HepG2 (cell line): ENCODE results near the gene PMIS2. TPM values are rescaled to one million over a fixed set of nuclear protein-coding genes. Genes with fewer than 3 reads are reported as not detected.
A peak's percentile ranks its signal among the peaks of the same experiment; 100 is the strongest.

ENCODE experiments used
- ATAC-seq: fragments of 200-7000 bp; cut with Tn5 transposase; 3 replicates; pipeline ENCODE4 v1.9.1; 2020; ENCODE audit warnings: mild to moderate bottlenecking, moderate library complexity
- BruUV-seq: library from RNA; stranded (reverse); fragments of 400-500 nt; replicated peaks from 2 replicates; lab custom pipeline; 2021; lab: Mats Ljungman, UMichigan
- CTCF ChIA-PET: fragments of 300-600 bp; formaldehyde crosslinking; extraction: SDS; loops from one replicate; lab custom pipeline; 2021; ENCODE audit warnings: low total read pairs, inconsistent platforms, low intra/inter-chr PET ratio; lab: Yijun Ruan, JAX
- POLR2A ChIA-PET: fragments of 350-600 bp; sonication (Branson Sonifier 250); formaldehyde crosslinking; loops from one replicate; lab custom pipeline; 2020; ENCODE audit warnings: antibody characterized with exemption, inconsistent platforms; lab: Yijun Ruan, JAX
- DNase-seq: peaks from one replicate; pipeline ENCODE4 v3.0.0-alpha.2; 2015; ENCODE audit warnings: low spot score
- FAIRE-seq: peaks from 3 replicates; lab custom pipeline; 2011; peaks lifted over from hg19 to GRCh38; lab: Jason Lieb, UNC
- H2AFZ ChIP-seq: one replicate; pipeline ENCODE4 v1.6.1; 2011; ENCODE audit warnings: low read length, inconsistent platforms
- H3K27ac ChIP-seq: fragments of 300-600 bp; 3 replicates; pipeline ENCODE4 v1.8.0; 2011; ENCODE audit warnings: mixed run types, mild to moderate bottlenecking, mixed read lengths, low read length, inconsistent platforms; ENCODE audit not compliant: insufficient read depth; ENCODE audit errors: extremely low read length
- H3K27me3 ChIP-seq, 2 experiments: fragments of 200-600 bp in 1 of 2; 2 replicates in 1 of 2; 3 replicates in 1 of 2; pipeline versions ENCODE4 v1.6.0 to v1.8.0; 2011; ENCODE audit warnings: low read length in 2 of 2, mild to moderate bottlenecking in 2 of 2, moderate library complexity in 2 of 2, inconsistent platforms in 1 of 2; ENCODE audit not compliant: insufficient read depth in 2 of 2, control insufficient read depth in 1 of 2
- H3K36me3 ChIP-seq, 2 experiments: fragments of 200-600 bp in 1 of 2; replicated peaks in 1 of 2; 2 replicates in 1 of 2; 3 replicates in 1 of 2; pipeline versions ENCODE4 v1.5.1 to v1.8.0; 2011; ENCODE audit warnings: low read length in 2 of 2, inconsistent platforms in 1 of 2; ENCODE audit not compliant: insufficient read depth in 2 of 2, control insufficient read depth in 1 of 2
- H3K4me1 ChIP-seq: 2 replicates; pipeline ENCODE4 v1.5.1; 2012; ENCODE audit warnings: low read length, inconsistent platforms; ENCODE audit not compliant: insufficient read depth
- H3K4me2 ChIP-seq: 2 replicates; pipeline ENCODE4 v1.6.0; 2011; ENCODE audit warnings: low read depth, low read length, inconsistent platforms
- H3K4me3 ChIP-seq, 3 experiments: fragments of 200-600 bp in 1 of 3; sonication (generic), shearing (Covaris generic) in 1 of 3; replicated peaks in 1 of 3; 2 replicates each; pipeline ENCODE4 v1.5.1; 2011 to 2016; ENCODE audit warnings: low read length in 3 of 3, inconsistent platforms in 2 of 3, low read depth in 2 of 3, mild to moderate bottlenecking in 2 of 3, control low read depth in 1 of 3, mixed read lengths in 1 of 3; ENCODE audit not compliant: insufficient read depth in 1 of 3
- H3K79me2 ChIP-seq: one replicate; pipeline ENCODE4 v1.6.1; 2011; ENCODE audit warnings: low read length, inconsistent platforms; ENCODE audit not compliant: insufficient read depth
- H3K9ac ChIP-seq: 2 replicates; pipeline ENCODE4 v1.6.0; 2011; ENCODE audit warnings: mild to moderate bottlenecking, low read depth, low read length, inconsistent platforms; ENCODE audit not compliant: insufficient read depth
- H3K9me3 ChIP-seq: 2 replicates; pipeline ENCODE4 v1.5.1; 2012; ENCODE audit warnings: mild to moderate bottlenecking, low read length
- H4K20me1 ChIP-seq: 2 replicates; pipeline ENCODE4 v1.6.0; 2011; ENCODE audit warnings: inconsistent platforms, mild to moderate bottlenecking, low read length, moderate library complexity; ENCODE audit not compliant: insufficient read depth
- NONO ChIP-seq, 2 experiments: fragments of 450-650 bp in 1 of 2; sonication (generic) in 1 of 2; formaldehyde crosslinking in 1 of 2; IDR thresholded peaks in 1 of 2; conservative IDR thresholded peaks in 1 of 2; 2 replicates each; pipeline versions ENCODE4 v1.6.1 to v1.8.0; 2017 to 2022; ENCODE audit warnings: mild to moderate bottlenecking in 1 of 2, missing genetic modification reagents in 1 of 2, moderate library complexity in 1 of 2
- PHF8 ChIP-seq: sonication (generic); formaldehyde crosslinking; IDR thresholded peaks from 2 replicates; pipeline ENCODE4 v1.5.0; 2020; ENCODE audit warnings: missing genetic modification reagents
- ZNF282 ChIP-seq: fragments of 450-650 bp; IDR thresholded peaks from 2 replicates; pipeline ENCODE4 v1.6.1; 2018; ENCODE audit not compliant: partially characterized antibody
- ZNF34 ChIP-seq: sonication (generic); formaldehyde crosslinking; IDR thresholded peaks from 2 replicates; pipeline ENCODE4 v1.4.0; 2020; ENCODE audit warnings: mild to moderate bottlenecking, missing genetic modification reagents, borderline replicate concordance
- ZNF343 ChIP-seq: sonication (generic); formaldehyde crosslinking; IDR thresholded peaks from 2 replicates; pipeline ENCODE4 v1.4.0; 2020; ENCODE audit warnings: mild to moderate bottlenecking, missing genetic modification reagents
- ZNF574 ChIP-seq: sonication (generic); formaldehyde crosslinking; IDR thresholded peaks from 2 replicates; pipeline ENCODE4 v1.4.0; 2020; ENCODE audit warnings: missing genetic modification reagents
- ZNF768 ChIP-seq: sonication (generic); formaldehyde crosslinking; IDR thresholded peaks from 2 replicates; pipeline ENCODE4 v1.4.0; 2020; ENCODE audit warnings: missing genetic modification reagents
- WGBS: methylation state at CpG from one replicate; pipeline ENCODE4 v1.1.6; 2017; ENCODE audit warnings: low lambda C conversion rate; 5-methylcytosine and 5-hydroxymethylcytosine counted together
- in situ Hi-C: cut with HindIII; loops from 2 replicates; pipeline ENCODE4 v1.10.0; 2017; ENCODE audit warnings: low pct_unique_long_range_greater_than_20kb; ENCODE audit not compliant: extremely low pct_ligation_motif_present
- intact Hi-C: fragments of 100-400 bp; cut with micrococcal nuclease; formaldehyde crosslinking; loops from one replicate; pipeline ENCODE4 v1.10.0; 2022; ENCODE audit not compliant: unreplicated experiment
- polyA plus RNA-seq, 8 experiments: library from polyadenylated mRNA; depleted of rRNA in 3 of 8; stranded (reverse) in 7 of 8; unstranded in 1 of 8; fragments of >200 nt; fragmentation: Illumina TruSeq in 4 of 8; extraction: Trizol in 4 of 8; gene quantifications; 2 replicates each; pipeline versions ENCODE4 v1.2.1 to v1.2.3, GENCODE V29; 2011 to 2016; ENCODE audit warnings: low read depth in 4 of 8, missing spikeins in 1 of 8, mixed read lengths in 1 of 8; ENCODE audit not compliant: insufficient read depth in 1 of 8
- total RNA-seq, 5 experiments: library from RNA; depleted of rRNA; stranded (reverse); fragments of >200 nt; fragmentation: Illumina TruSeq; extraction: Trizol; gene quantifications; 2 replicates each; pipeline ENCODE4 v1.2.3, GENCODE V29; 2016; ENCODE audit warnings: low read depth in 1 of 5

PMIS2 gene
- total and polyA plus RNA-seq, 2 of the 13 experiments (the other 11 are each of a cell fraction or from before 2014, with no cell fraction given) = not detected

GRCh38 chr19:35553385-35554000, 32.5 kb upstream of the PMIS2 start:
- peaks cover 48% of the 10 kb centered on the region for H3K4me1 ChIP-seq
- WGBS = 50% methylated on average over 8 of the region's 14 CpGs
- ATAC-seq (no peak), FAIRE-seq (no peak), DNase-seq (no peak)
- no peak overlapping the region for H3K27ac ChIP-seq
- CTCF ChIA-PET = no interaction called here
- H3K9me3 ChIP-seq = no peaks in the 10 kb centered on the region
- in situ Hi-C loops = no loop called here
- BruUV-seq = no TSS peak
- no peak overlapping the region for H3K4me2 ChIP-seq
- H3K4me3 ChIP-seq = no peak overlapping the region
- no peaks in the 10 kb centered on the region for H4K20me1 ChIP-seq
- H3K27me3 ChIP-seq = peaks cover 0 to 25% of the 10 kb centered on the region in 2 experiments; a peak in 1 of 5 replicates
- no peak overlapping the region; the same call in 1 of the 2 replicates for H3K9ac ChIP-seq
- TF ChIP-seq ZNF768 = peak; percentile 34; the same call in 1 of the 2 replicates
- TF ChIP-seq ZNF343 (CRISPR knock-in tag) = 0 out of 2 replicates have a peak, but pooled peaks have one; percentile 27
- no peak for TF ChIP-seq PHF8 (CRISPR knock-in tag)
- no peak for TF ChIP-seq ZNF282
- no peak for TF ChIP-seq NONO (IDR thresholded peaks at IDR 0.05)
- no peak for TF ChIP-seq NONO (CRISPR knock-in tag; conservative IDR thresholded peaks at IDR 0.05)
- 0 out of 2 replicates have a peak, but pooled peaks have one; percentile 7 for TF ChIP-seq ZNF574 (CRISPR knock-in tag)
- no peak for TF ChIP-seq ZNF34 (CRISPR knock-in tag)
- H2AFZ ChIP-seq = no peak overlapping the region
- POLR2A ChIA-PET = no interaction called here
- no peaks in the 10 kb centered on the region for H3K79me2 ChIP-seq
- H3K36me3 ChIP-seq = no peaks in the 10 kb centered on the region
- intact Hi-C loops = loop anchor here (10.0 kb wide), 2 partner anchors 61 to 91 kb away; partner anchors contain the start of genes COX6B1, ETV2 and HAUS5
